COLO668 (cell line): ENCODE data around the gene ORAI3.

Experiments used
- DNase-seq: peaks from one replicate; lab custom pipeline; 2025; ENCODE audit not compliant: unreplicated experiment; lab: John Stamatoyannopoulos, UW

Gene ORAI3

GRCh38 chr16:30946671-30947540, 2.0 kb upstream of the ORAI3 start:
- no peak for DNase-seq

DNA sequence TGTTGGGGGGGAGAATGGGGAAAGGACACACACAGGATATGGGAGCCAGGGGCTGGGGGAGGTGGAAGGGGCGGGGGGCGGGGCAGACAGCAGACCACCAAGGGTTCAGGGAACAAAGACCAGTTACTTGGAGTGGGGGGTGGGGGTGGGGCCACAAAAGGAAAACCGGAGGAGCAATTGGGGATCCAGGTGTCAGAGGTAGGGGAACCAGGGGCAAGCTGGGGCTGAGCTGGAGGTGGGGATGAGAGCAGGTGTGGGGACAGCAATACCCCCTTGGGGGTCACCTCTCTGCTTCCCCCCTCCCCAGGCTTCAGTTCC, 1.4 kb upstream of the ORAI3 start:
- no peak for DNase-seq

- DNase-seq = peak; percentile 17
Observed at GRCh38 chr16:30947859-30948666, 805 bp upstream of the ORAI3 start.

- DNase-seq = peak; percentile 53
Observed at GRCh38 chr16:30949650-30950515, 1.0 kb downstream of the ORAI3 start.

DNA sequence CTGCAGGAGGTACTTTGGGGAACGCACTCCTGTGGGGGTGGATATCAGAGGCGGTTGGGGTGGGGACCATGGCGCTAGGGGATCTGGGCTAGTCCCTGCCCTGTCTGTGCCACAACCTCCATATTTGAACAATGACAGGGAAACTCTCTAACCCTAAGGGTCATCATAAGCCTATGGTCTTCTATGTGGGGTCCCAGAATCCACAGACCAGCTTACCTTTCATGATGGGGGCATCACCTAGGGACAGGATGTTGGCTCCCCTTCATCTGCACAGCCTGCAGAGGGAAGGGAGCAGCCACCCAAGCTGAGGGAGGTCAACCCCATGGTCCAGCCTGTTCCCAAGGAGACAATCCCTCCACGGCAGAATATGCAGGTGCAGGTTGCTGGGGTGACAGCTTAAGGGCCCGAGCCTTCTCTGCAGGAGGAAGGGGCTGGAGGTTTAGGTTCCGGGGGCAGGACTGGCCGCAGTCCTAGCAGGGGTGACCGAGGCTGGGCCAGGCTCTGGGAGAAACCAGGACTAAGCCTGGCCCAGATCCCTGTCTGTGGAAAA, 1.7 kb downstream of the ORAI3 start:
- no peak for DNase-seq

DNA sequence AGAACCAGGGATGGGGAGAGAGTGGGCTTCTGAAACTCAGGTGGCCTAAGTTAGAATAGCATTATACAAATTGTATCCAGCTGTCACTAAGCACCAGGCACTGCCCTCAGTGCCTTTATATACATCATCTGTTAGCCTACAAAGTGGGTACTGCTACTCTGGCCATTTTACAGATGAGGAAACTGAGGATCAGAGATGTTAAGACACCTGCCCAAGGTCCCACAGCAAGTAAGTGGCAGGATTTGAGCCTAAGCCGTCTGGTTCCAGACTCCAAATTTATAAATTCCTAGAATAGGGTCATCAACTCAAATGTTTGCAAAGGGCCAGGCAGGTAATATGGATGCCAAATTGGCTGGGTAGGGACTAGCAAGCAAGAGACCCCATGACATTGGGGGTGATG, 2.3 kb downstream of the ORAI3 start:
- DNase-seq = no peak

- DNase-seq = no peak
Observed at GRCh38 chr16:30951750-30952149, 2.9 kb downstream of the ORAI3 start.

GRCh38 chr16:30953111-30953510, 4.2 kb downstream of the ORAI3 start:
- DNase-seq = no peak

GRCh38 chr16:30953511-30954124, 4.8 kb downstream of the ORAI3 start:
- DNase-seq = peak; percentile 70

- no peak for DNase-seq
Observed at GRCh38 chr16:30954993-30955392, 6.1 kb downstream of the ORAI3 start.

GRCh38 chr16:30956601-30957455, 8.0 kb downstream of the ORAI3 start:
- DNase-seq = peak; percentile 84

GRCh38 chr16:30957456-30958174, 8.7 kb downstream of the ORAI3 start, which contains the start of gene SETD1A:
Gene SETD1A (plus strand): TSS chr16:30957754. CDS start chr16:30958732, 978 bp downstream.
- DNase-seq = peak; percentile 98

- DNase-seq = peak; percentile 81
Observed at GRCh38 chr16:30958175-30959079, 9.6 kb downstream of the ORAI3 start.

DNA sequence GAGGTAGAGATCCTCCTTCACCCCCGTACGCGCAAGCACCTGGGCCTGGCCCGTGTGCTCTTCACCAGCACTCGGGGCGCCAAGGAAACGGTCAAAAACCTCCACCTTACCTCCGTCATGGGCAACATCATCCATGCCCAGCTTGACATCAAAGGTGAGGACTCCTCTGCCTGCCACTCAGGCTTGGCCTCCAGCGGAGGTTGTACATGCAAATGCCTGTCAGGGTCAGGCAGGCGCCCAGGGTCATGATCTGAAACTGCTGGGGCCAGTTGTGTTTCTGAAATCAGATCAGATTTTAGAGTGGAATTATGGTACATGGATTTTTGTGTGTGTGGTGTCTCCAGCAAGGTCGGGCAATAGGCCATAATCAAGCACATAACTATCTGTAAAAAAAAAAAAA, 12.5 kb downstream of the ORAI3 start:
- DNase-seq = no peak

- DNase-seq = no peak
Observed at GRCh38 chr16:30963925-30964511, 15.2 kb downstream of the ORAI3 start.

- DNase-seq = no peak
Observed at GRCh38 chr16:30964574-30965226, 15.8 kb downstream of the ORAI3 start.

- no peak for DNase-seq
Observed at GRCh38 chr16:30965436-30965835, 16.6 kb downstream of the ORAI3 start.
